Activated CD8-positive, alpha-beta memory T cell treated with anti-CD3 and anti-CD28 coated beads, Interleukin-2, amount 10 ng/mL, durations not matched to agents 7 days and 5 days (primary cell): ENCODE measurements around the gene MORF4L1. TPM values are rescaled to one million over a fixed set of nuclear protein-coding genes. Genes with fewer than 3 reads are reported as not detected.
A peak's percentile ranks its signal among the peaks of the same experiment; 100 is the strongest.
"Not testable (repeated sequence)": the region's sequence is repeated elsewhere in the genome, so short reads cannot be mapped to it uniquely, and the experiment has no call there.

Experiments
- ATAC-seq: fragments of 150-1000 bp; cut with Tn5 transposase; one replicate; pipeline ENCODE4 v1.10.0; 2021; ENCODE audit warnings: moderate library complexity
- CTCF ChIA-PET: fragments of 350-600 bp; sonication (Branson Sonifier 250); formaldehyde crosslinking; loops from one replicate; lab custom pipeline; 2021; ENCODE audit warnings: antibody characterized with exemption; lab: Charles Lee
- DNase-seq: peaks from one replicate; pipeline ENCODE4 v3.0.0-alpha.2; 2020
- H3K27ac Mint-ChIP-seq: one replicate; pipeline ENCODE4 v1.8.0; 2021; ENCODE audit warnings: mild to moderate bottlenecking, mixed read lengths
- H3K27me3 Mint-ChIP-seq: one replicate; pipeline ENCODE4 v1.8.0; 2021; ENCODE audit warnings: mixed read lengths
- H3K36me3 Mint-ChIP-seq: one replicate; pipeline ENCODE4 v1.8.0; 2021; ENCODE audit warnings: mild to moderate bottlenecking, mixed read lengths
- H3K4me1 Mint-ChIP-seq: one replicate; pipeline ENCODE4 v1.8.0; 2021; ENCODE audit warnings: mixed read lengths
- H3K4me3 Mint-ChIP-seq: one replicate; pipeline ENCODE4 v1.8.0; 2021; ENCODE audit warnings: mild to moderate bottlenecking, moderate library complexity, mixed read lengths
- H3K9me3 Mint-ChIP-seq: one replicate; pipeline ENCODE4 v1.8.0; 2022; ENCODE audit warnings: low read depth, mixed read lengths
- total RNA-seq, 2 experiments: library from RNA; stranded (reverse); gene quantifications; one replicate each; pipeline ENCODE4 v1.2.3, GENCODE V29; 2021

The MORF4L1 gene
- total RNA-seq, 2 experiments from 2014 or later, result 235 to 275 TPM

GRCh38 chr15:78871483-78872127 lies 1.1 kb upstream of the MORF4L1 start:
- Mint-ChIP-seq H3K36me3 (peaks cover 17% of the 10 kb centered on the region), H3K27ac (peak overlapping the region; percentile 70), H3K4me3 (peak overlapping the region; percentile 13), H3K4me1 (peaks cover 28% of the 10 kb centered on the region)
- not testable (repeated sequence) for DNase-seq, H3K9me3 Mint-ChIP-seq, ATAC-seq, H3K27me3 Mint-ChIP-seq
- CTCF ChIA-PET, result interaction anchor here (1.1 to 3.2 kb wide), 2 partner anchors 10 to 12 kb away, joined by 3 to 17 read pairs; no protein-coding TSS in a partner anchor

GRCh38 chr15:78872972-78873792 lies 492 bp downstream of the MORF4L1 start:
- Mint-ChIP-seq H3K9me3 (no peaks in the 10 kb centered on the region), H3K27me3 (no peaks in the 10 kb centered on the region), H3K4me1 (peaks cover 44% of the 10 kb centered on the region), H3K36me3 (peaks cover 21% of the 10 kb centered on the region), H3K27ac (peak overlapping the region; percentile 99), H3K4me3 (peak overlapping the region; percentile 91)
- DNase-seq (peak; percentile 93), ATAC-seq (peak; percentile 74)
- CTCF ChIA-PET, result interaction anchor here (0.7 to 3.2 kb wide), 8 partner anchors 9 to 436 kb away, joined by 3 to 17 read pairs (median 3); partner anchors contain the start of gene IREB2

GRCh38 chr15:78873793-78874765 lies 1.4 kb downstream of the MORF4L1 start:
- Mint-ChIP-seq H3K4me1 (peaks cover 51% of the 10 kb centered on the region), H3K27ac (peak overlapping the region; percentile 99), H3K36me3 (peaks cover 25% of the 10 kb centered on the region), H3K9me3 (no peaks in the 10 kb centered on the region), H3K4me3 (peak overlapping the region; percentile 91), H3K27me3 (no peaks in the 10 kb centered on the region)
- ATAC-seq (no peak), DNase-seq (peak; percentile 69)
- CTCF ChIA-PET, result interaction anchor here (0.9 to 3.2 kb wide), 6 partner anchors 8 to 436 kb away, joined by 3 to 17 read pairs (median 4); partner anchors contain the start of gene IREB2

DNA sequence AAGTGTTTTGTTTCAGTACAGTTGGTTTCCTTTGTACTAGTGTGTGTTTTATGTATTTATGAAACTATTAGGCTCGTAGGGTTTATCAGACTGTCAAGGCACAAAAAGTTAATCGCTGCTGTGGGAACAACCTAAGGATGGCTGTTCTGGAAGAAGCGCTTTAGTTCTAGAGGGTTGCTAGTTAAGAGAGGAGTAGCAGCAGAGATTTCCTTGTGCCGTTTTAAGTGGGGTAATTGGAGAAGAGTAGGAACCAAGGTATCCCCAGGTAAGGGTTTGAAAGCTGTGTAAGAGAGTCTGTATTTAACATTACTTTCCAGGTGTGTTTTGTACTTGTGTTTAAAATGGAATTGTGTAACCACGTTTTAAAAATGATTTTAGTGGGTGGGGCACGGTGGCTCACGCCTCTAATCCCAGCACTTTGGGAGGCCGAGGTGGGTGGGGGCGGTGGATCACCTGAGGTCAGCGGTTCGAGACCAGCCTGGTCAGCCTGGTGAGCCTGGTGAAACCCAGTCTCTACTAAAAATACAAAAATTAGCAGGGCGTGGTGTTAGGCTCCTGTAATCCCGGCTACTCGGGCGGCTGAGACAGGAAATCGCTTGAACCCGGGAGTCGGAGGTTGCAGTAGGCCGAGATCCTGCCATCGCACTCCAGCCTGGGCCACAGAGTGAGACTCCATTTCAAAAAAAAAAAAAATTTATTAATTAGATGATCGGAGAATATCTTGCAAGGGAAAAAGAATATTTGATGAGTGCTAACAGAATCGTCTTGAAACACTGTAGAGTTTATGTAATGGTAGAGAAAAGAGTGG lies 2.6 kb downstream of the MORF4L1 start:
- H3K4me3 Mint-ChIP-seq, result peak overlapping the region; percentile 91
- H3K4me1 Mint-ChIP-seq, result peaks cover 61% of the 10 kb centered on the region
- CTCF ChIA-PET, result no interaction called here
- peak overlapping the region; percentile 99 for H3K27ac Mint-ChIP-seq
- peaks cover 30% of the 10 kb centered on the region for H3K36me3 Mint-ChIP-seq
- no peaks in the 10 kb centered on the region for H3K9me3 Mint-ChIP-seq
- DNase-seq, result no peak
- ATAC-seq, result no peak
- no peaks in the 10 kb centered on the region for H3K27me3 Mint-ChIP-seq

GRCh38 chr15:78876954-78877353 lies 4.3 kb downstream of the MORF4L1 start:
- CTCF ChIA-PET, result interaction anchor here (1.0 to 1.1 kb wide), 3 partner anchors 9 to 38 kb away, joined by 3 read pairs; no protein-coding TSS in a partner anchor

GRCh38 chr15:78878356-78878755 lies 5.7 kb downstream of the MORF4L1 start:
- no peaks in the 10 kb centered on the region for H3K27me3 Mint-ChIP-seq

More at GRCh38 chr15:78876954-78877353, 4.3 kb downstream of the MORF4L1 start:
- H3K27me3 Mint-ChIP-seq, DNase-seq, ATAC-seq, H3K9me3 Mint-ChIP-seq: not testable (repeated sequence)
- H3K36me3 Mint-ChIP-seq, result peaks cover 42% of the 10 kb centered on the region
- peak overlapping the region; percentile 28 for H3K4me3 Mint-ChIP-seq
- H3K27ac Mint-ChIP-seq, result peak overlapping the region; percentile 28
- H3K4me1 Mint-ChIP-seq, result peaks cover 68% of the 10 kb centered on the region

GRCh38 chr15:78879517-78880241 lies 7.0 kb downstream of the MORF4L1 start:
- Mint-ChIP-seq H3K36me3 (peaks cover 48% of the 10 kb centered on the region), H3K4me1 (peaks cover 71% of the 10 kb centered on the region), H3K4me3 (peak overlapping the region; percentile 45), H3K27me3 (no peaks in the 10 kb centered on the region), H3K27ac (peak overlapping the region; percentile 75), H3K9me3 (no peaks in the 10 kb centered on the region)
- DNase-seq (no peak), ATAC-seq (no peak)
- CTCF ChIA-PET, result interaction anchor here (0.7 to 1.8 kb wide), 4 partner anchors 9 to 128 kb away, joined by 3 to 7 read pairs (median 4); no protein-coding TSS in a partner anchor

More at GRCh38 chr15:78878356-78878755, 5.7 kb downstream of the MORF4L1 start:
- H3K4me1 Mint-ChIP-seq, result peaks cover 69% of the 10 kb centered on the region
- peak overlapping the region; percentile 57 for H3K27ac Mint-ChIP-seq
- H3K4me3 Mint-ChIP-seq, result peak overlapping the region; percentile 35
- ATAC-seq (no peak), DNase-seq (no peak)
- H3K9me3 Mint-ChIP-seq, result no peaks in the 10 kb centered on the region
- H3K36me3 Mint-ChIP-seq, result peaks cover 45% of the 10 kb centered on the region
- CTCF ChIA-PET, result interaction anchor here (0.8 kb wide), 1 partner anchor 21 kb away, joined by 3 read pairs; no protein-coding TSS in a partner anchor

GRCh38 chr15:78880242-78880533 lies 7.5 kb downstream of the MORF4L1 start:
- DNase-seq (no peak), ATAC-seq (no peak)
- H3K36me3 Mint-ChIP-seq, result peaks cover 47% of the 10 kb centered on the region
- H3K9me3 Mint-ChIP-seq, result no peaks in the 10 kb centered on the region
- H3K4me3 Mint-ChIP-seq, result no peak overlapping the region
- peaks cover 69% of the 10 kb centered on the region for H3K4me1 Mint-ChIP-seq
- no peaks in the 10 kb centered on the region for H3K27me3 Mint-ChIP-seq
- CTCF ChIA-PET, result interaction anchor here (0.7 to 1.8 kb wide), 4 partner anchors 9 to 127 kb away, joined by 3 to 7 read pairs (median 4); no protein-coding TSS in a partner anchor
- H3K27ac Mint-ChIP-seq, result no peak overlapping the region

- Mint-ChIP-seq H3K4me1 (peaks cover 65% of the 10 kb centered on the region), H3K27me3 (no peaks in the 10 kb centered on the region), H3K4me3 (no peak overlapping the region), H3K27ac (no peak overlapping the region), H3K9me3 (no peaks in the 10 kb centered on the region), H3K36me3 (peaks cover 49% of the 10 kb centered on the region)
- DNase-seq (no peak), ATAC-seq (peak; percentile 20)
- CTCF ChIA-PET, result interaction anchor here (1.5 to 1.8 kb wide), 2 partner anchors 8 to 127 kb away, joined by 5 to 7 read pairs; no protein-coding TSS in a partner anchor
These were observed 8.1 kb downstream of the MORF4L1 start for GRCh38 chr15:78880813-78881212.

GRCh38 chr15:78881681-78882080 lies 9.0 kb downstream of the MORF4L1 start:
- H3K36me3 Mint-ChIP-seq, result peaks cover 51% of the 10 kb centered on the region
- DNase-seq (no peak), ATAC-seq (no peak)
- peaks cover 57% of the 10 kb centered on the region for H3K4me1 Mint-ChIP-seq
- CTCF ChIA-PET, result interaction anchor here (1.0 to 1.4 kb wide), 2 partner anchors 8 to 10 kb away, joined by 3 read pairs; no protein-coding TSS in a partner anchor
- H3K9me3 Mint-ChIP-seq, result no peaks in the 10 kb centered on the region
- H3K27ac Mint-ChIP-seq, result peak overlapping the region; percentile 19
- no peak overlapping the region for H3K4me3 Mint-ChIP-seq
- no peaks in the 10 kb centered on the region for H3K27me3 Mint-ChIP-seq

- ATAC-seq, result no peak
- H3K27ac Mint-ChIP-seq, result no peak overlapping the region
- peaks cover 63% of the 10 kb centered on the region for H3K36me3 Mint-ChIP-seq
- no peak overlapping the region for H3K4me3 Mint-ChIP-seq
- no peaks in the 10 kb centered on the region for H3K9me3 Mint-ChIP-seq
- DNase-seq, result no peak
- H3K4me1 Mint-ChIP-seq, result peaks cover 17% of the 10 kb centered on the region
- H3K27me3 Mint-ChIP-seq, result no peaks in the 10 kb centered on the region
- CTCF ChIA-PET, result interaction anchor here (1.0 to 2.0 kb wide), 2 partner anchors 9 to 20 kb away, joined by 5 read pairs; no protein-coding TSS in a partner anchor
These were observed 16.3 kb downstream of the MORF4L1 start for GRCh38 chr15:78889000-78889399.
